ENCODE results near the gene BLVRA.
A peak's percentile ranks its signal among the peaks of the same experiment; 100 is the strongest.
"Not testable (repeated sequence)": the region's sequence is repeated elsewhere in the genome, so short reads cannot be mapped to it uniquely, and the experiment has no call there.

BLVRA gene, protein sequence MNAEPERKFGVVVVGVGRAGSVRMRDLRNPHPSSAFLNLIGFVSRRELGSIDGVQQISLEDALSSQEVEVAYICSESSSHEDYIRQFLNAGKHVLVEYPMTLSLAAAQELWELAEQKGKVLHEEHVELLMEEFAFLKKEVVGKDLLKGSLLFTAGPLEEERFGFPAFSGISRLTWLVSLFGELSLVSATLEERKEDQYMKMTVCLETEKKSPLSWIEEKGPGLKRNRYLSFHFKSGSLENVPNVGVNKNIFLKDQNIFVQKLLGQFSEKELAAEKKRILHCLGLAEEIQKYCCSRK

DNA sequence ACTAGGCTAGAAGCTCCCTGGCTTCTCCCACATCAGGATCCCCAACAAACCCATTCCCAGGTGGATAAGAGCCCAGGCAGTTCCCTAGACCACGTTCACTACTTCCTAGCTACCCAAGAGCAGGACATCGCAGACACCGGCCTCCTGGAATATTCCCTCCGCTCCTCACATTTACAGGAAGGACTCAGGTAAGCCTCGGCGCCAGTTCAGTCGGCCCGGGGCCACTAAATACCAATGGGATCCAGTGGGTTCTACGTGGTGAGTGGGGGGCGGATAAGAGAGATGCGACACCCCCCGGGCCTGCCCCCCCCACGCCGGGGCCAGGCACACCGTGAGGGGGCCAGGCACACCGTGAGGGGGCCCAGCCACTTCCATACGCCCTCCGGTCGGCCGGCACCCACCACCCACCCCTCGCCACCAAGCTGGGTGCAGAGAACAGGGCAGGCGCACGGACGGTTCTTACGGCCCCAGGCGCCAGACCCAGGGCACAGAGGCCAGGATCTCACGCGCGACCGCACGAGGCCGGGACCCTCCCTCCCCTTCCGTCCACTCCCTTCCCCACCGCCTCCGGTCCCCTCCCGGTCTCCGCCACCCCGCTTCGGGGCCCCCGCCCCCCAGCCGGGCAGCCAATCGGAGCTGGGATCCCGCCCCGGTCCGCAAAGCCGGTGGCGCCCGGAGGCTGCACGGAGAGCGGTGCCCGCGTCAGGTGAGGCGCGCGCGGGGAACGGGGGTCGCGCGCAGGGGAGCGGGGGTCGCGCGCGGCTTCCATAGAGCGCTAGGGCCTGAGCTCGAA is at the start of gene BLVRA:
Gene BLVRA (plus strand): TSS at position 652 of the 793 bp plus-strand sequence. CDS start 12,479 bp downstream, outside the sequence.
- DNase-seq: peak; percentile 10 to 33 (median 17)

DNA sequence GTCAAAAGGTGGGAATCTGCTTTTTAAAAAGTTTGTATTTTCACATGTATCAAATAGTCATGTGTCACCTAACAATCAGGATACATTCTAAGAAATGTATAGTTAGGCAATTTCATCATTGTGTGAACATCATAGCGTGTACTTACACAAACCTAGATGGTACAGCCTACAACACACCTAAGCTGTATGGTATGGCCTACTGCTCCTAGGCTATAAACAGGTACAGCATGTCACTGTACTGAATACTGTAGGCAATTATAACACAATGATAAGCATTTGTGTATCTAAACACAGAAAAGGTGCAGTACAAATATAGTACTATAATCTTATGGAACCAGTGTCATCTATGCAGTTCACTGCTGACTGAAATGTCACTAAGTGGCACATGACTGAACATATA is 47.0 kb upstream of the BLVRA start:
- no peak for DNase-seq

DNA sequence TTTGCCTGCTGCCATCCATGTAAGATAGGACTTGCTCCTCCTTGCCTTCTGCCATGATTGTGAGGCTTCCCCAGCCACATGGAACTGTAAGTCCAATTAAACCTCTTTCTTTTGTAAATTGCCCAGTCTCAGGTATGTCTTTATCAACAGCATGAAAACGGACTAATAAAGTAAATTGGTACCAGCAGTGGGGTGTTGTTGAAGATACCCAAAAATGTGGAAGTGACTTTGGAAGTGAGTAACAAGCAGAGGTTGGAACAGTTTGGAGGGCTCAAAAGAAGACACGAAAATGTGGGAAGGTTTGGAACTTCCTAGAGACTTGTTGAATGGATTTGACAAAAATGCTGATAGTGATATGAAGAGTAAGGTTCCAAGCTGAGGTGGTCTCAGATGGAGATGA is 42.5 kb upstream of the BLVRA start:
- DNase-seq: not testable (repeated sequence)

DNA sequence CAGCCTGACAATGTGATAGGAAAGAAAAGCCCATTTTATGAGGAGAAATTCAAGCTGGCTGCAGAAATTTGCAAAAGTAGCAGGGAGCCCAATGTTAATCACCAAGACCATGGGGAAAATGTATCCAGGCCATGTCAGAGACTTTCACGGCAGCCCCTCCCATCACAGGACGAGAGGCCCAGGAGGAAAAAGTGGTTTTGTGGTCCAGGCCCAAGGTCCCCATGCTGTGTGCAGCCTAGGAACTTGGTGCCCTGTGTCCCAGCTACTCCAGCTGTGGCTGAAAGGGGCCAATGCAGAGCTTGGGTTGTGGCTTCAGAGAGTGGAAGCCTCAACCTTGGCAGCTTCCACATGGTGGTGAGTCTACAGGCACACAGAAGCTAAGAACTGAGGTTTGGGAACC is 41.9 kb upstream of the BLVRA start:
- DNase-seq: no peak

DNA sequence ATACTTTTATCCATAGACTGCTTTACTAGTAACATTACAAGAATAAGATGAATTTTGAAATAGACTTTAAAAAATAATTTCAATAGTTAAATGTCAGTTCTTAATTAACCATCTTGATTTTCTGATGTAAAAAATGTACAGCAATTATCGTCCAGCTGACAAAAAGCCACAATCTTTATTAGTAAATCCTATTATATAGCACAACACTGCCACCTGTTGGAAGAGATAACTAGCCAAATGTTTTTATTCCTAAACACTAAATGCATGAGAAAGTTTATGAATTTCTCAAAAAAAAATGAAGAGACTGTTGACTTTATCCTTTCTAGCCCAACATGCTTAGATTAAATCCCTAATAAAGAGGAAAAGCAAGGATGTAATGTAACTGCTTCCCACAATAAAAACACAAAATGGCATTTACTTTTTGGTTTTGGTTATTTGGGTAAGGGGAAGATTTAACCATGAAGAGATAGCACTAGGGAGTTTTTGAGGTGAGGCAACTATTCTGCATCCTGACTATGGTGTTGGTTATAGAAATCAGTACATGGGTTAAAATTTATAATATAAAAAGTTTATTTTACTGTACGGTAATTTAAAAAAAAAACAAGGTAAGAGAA is 37.2 kb upstream of the BLVRA start:
- no peak for DNase-seq

DNA sequence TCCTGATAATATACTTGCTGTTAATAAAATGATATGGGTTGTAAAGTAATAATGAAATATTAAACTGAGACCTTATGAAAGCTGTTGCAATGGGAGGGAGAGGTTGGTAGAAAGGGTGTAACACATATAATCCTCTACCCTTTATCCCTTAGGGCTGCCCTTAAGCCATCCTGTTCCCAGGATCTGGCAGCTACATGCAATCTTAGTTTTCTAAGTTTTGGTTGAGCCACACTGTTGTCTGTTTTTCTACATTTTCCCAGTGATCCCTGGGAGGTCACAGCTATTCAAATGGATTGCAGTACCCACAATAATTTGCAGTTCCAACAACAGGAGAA is 35.5 kb upstream of the BLVRA start:
- DNase-seq: no peak

DNA sequence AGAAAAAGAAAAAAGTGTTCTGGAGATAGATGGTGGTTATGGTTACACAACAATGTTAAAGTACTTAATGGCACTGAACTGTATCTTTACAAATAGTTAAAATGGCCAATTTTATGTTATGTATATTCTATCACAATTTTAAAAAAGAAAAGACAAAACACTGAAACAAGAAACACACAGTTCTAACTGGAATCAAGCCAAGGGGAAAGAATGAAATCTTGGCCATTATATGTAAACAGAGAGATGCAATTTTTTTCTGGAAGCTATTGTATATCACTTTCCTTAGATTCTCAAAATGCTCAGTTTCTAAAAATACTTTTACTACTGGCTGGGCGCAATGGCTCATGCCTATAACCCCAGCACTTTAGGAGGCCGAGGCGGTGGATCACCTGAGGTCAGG is 33.2 kb upstream of the BLVRA start:
- no peak for DNase-seq

DNA sequence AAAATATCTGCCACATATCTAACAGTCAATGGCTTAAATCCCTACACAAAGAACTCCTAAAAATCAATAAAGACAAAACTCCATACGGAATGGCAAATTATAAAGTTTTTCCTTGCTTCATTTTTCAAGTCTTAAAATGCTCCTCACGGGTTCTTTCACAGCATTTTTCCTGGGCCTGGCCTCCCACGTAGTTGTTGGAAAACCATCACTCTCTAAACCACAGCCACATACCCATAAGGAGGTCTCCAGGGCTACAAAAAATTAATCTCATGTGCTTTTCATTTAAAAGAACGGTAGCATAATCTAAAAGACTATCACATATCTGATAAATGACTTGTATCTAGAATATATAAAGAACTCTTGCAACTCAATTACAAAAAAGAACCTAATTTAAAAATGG is 32.0 kb upstream of the BLVRA start:
- DNase-seq: no peak

DNA sequence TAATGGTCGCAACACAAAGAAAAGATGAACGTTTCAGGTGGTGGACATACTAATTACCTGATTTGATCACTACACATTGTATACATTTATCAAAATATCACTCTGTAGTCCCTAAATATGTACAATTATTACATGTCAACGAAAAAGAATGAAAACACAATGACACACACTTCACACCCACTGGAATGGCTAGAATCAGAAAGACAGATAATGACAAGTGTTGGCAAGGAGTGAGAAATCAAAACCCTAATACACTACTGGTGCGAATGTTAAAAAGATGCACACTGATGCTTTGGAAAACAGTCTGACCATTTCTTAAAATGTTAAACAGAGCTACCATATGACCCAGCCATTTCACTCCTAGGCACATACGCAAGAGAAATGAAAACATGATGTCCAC is 31.5 kb upstream of the BLVRA start:
- no peak for DNase-seq

DNA sequence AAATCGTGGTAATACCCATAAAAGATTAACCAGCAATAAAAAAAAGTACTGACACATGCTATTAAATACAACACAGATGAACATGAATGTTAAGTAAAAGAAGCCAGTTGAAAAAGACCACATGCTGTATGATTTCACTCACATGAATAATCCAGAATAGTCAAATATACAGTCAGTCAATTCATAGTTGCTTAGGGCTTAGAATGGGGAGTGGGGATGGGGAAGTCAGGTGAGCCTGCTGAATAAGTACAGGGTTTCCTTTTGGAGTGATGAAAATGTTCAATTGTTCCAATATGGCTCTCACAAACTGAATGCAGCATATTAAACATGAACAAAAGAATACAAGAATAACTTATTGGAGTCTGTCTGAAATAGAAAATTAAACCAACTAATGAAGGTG is 31.0 kb upstream of the BLVRA start:
- DNase-seq: no peak

DNA sequence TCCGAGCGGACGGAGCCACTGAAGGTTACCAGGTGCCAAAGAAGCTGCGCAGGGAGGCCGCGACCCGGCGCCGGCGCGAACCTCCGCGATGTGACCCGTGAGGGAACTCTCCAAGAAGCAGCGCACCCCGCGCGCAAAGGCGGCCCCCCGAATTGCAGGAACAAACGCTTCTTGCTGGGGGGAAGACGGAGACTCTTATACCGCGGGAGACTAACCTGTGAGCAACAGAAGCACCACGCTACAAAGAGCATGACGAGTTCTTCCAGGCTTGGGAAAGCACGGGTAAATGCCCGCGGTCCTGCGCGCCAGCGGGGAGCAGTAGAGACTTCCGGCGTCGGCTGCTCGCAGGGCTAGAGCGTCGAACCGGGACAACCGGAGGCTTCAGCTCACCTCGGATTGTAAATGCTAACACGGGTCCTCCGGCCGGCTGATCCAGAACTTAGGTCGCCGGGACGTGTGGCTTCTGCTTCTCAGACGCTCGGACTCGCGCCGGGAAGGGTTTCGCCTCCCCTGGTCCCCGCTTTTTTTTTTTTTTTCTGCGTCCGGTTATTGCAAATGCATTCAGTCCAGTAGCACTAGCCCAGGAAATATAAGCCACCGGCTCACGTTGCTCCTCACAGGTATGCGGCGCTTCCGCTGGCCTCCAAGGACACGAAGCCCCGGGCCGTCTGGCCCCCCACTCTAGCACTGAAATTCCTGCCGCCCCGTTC is 29.1 kb upstream of the BLVRA start, which contains the start of gene COA1:
Gene COA1 (minus strand): TSS at position 310 of the 710 bp plus-strand sequence. CDS start 80,909 bp downstream, outside the sequence.
- peak; percentile 57 to 68 (median 65) for DNase-seq

DNA sequence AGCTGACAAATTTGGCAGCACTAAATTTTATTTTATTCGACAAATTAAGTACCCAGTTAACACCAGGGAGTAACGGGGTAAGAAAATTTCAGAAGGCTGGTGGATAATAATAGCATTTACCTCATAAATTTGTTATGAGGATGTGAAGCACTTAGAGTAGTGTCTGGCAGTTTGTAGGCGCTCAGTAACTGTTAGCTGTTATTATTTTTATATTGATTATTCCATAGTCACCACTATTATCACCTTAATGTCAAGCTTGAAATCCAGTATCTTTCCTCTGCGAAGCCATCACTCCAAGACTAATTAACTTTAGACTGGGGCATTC is 28.6 kb upstream of the BLVRA start:
- DNase-seq: no peak

DNA sequence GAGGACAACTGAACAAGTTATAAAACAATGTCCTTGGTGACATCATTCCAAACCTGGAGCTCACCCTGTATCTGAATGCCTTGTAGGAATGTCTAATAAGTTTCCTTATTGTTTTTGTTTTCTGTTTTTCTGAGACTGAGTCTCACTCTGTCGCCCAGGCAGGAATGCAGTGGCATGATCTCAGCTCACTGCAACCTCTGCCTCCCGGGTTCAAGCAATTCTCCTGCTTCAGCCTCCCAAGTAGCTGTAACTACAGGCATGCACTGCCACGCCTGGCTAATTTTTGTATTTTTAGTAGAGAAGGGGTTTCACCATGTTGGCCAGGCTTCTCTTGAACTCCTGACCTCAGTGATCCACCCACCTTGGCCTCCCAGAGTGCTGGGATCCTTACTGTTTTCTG is 27.0 kb upstream of the BLVRA start:
- DNase-seq: not testable (repeated sequence)

DNA sequence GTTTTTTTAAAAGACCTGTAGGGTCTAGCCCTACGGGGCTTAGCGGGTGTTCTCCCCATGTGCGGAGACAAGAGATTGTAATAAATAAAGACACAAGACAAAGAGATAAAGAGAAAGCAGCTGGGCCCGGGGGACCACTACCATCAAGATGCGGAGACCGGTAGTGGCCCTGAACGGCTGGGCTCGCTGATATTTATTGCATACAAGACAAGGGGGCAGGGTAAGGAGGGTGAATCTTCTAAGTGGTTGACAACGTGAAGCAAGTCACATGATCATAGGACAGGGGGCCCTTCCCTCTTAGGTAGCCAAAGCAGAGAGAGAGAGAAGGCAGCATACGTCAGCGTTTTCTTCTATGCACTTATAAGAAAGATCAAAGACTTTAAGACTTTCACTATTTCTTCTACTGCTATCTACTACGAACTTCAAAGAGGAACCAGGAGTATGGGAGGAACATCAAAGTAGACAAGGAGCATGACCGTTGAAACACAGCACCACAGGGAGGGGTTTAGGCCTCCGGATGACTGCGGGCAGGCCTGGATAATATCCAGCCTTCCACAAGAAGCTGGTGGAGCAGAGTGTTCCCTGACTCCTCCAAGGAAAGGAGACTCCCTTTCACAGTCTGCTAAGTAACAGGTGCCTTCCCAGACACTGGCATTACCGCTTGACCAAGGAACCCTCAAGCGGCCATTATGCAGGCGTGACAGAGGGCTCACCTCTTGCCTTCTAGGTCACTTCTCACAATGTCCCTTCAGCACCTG is 23.7 kb upstream of the BLVRA start:
- DNase-seq: not testable (repeated sequence)

DNA sequence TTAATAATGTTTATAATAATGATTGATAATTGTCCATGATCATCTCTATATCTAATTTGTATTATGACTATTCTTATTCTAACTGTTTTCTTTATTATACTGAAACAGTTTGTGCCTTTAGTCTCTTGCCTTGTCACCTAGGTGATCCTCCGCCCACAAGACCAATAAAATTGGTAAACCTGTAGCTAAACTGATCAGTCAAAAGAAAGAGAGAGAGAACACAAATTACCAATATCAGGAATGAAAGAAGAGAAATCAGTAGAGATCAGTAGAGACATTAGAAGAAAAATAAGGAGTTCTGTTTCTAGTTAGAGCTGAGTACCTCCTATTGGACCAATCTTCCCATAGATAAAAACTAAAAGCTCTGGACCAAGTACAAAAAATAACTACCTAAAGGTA is 23.1 kb upstream of the BLVRA start:
- DNase-seq: no peak

DNA sequence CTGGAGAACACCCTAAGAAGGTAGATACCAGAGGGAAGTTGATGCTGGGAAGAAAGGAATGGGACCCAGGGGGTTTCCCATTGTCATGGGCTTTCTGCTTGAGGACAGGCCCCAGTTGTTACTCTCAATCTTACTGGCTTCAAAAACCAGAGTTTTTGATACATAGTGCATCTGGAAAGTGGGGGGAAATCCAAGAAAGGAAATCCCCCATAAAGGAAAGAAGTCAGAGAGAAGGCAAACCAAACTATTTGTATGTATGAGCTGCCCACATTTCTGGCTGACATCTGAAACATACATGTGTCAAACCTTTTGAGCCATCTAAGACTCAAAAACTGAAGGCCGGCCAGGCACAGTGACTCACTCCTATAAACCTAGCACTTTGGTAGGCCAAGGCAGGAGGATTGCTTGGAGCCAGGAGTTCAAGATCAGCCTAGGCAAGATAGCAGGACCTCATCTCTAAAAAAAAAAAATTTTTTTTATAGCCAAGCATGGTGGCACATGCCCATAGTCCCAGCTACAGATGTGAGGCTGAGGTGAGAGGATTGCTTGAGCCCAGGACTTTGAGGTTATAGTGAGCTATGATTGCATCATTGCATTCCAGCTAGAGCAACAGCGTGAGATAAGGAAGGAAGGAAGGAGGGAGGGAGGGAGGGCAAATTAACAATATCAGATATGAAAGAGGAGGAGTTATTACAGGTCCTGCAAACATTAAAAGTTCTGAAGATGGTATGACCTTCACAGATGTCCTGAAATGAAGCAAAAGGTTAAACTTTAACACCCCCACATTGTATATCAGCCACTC is 22.5 kb upstream of the BLVRA start:
- DNase-seq: no peak

DNA sequence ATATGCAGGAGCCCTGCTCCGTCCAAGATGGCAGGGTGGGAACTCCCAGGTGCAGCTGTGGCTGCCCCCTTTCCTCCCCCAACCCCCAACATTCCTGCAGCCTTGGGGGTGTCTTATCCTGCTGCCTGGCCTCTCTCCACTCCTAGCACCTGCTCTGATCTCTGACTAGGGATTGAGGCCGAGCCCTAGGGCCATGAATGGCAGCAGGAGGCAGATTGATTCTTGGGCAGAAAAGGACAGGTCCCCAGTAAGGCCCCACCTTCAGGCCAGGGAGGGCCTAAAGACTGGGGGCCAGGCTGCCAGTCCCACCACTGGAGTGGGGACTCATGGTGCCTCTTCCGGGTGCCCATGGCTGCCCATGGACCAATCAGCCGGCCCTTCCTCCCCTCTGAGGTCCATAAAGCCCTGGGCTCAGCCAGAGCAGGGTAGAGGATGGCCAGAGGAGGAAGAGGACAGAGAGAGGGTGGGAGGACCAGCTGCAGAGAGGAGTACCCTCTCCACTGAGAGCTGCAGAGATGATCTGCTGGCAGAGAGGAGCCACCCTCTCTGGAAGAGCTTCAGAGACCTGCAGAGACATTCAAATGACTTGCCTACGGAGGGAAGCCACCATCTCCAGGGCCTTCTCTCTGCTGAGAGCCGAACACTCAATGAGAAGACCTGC is 20.9 kb upstream of the BLVRA start:
- no peak for DNase-seq

DNA sequence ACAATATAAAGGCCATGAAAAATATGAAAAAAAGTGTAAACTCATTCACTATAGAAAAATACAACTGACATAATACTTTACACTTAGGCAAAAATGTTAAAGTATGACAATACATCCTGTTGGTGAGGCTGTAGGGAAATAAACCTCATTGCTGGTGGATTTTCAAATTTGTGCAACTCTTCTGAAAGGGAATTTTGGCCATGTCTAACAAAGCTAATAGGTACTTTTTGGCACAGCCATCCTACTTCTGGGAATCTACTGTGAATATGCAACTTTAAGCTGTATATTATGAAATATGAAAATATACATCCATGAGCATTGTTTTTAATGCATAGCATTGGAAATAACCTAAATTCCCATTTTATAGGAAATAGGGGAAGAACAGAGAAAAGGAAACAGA is 15.8 kb upstream of the BLVRA start:
- no peak for DNase-seq

DNA sequence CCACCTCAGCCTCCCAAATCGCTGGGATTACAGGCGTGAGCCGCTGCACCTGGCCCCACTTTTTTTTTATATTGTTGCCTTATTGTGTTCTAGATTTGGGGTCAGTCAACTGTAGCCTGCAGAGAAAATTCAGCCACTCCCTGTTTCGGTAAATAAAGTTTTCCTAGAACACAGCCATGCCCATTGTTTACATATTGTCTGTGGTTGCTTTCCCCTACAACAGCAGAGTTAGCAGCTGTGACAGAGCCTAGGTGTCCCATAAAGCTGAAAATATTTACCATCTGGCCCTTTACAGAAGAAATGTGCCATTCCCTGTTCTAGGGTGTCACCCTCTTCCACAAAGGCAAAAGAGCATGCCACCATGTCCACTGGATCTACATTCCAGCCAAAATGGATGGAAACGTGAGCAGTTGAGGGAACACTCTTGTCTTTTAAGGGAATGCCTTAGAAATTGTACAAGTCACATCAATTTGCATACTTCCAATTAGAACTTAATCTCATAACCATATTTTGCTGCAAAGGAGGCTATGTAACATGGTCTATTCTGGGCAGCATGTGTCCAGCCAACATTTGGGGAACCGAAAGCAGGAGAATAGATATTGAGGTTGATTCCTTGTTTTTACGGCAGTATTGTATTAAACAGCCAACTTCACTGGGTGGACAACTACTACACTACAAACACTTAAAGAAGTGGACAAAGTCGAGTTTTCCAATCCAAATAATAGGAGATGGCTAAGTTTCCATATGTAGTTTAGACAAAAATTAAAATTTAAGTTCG is 11.0 kb upstream of the BLVRA start:
- no peak for DNase-seq

DNA sequence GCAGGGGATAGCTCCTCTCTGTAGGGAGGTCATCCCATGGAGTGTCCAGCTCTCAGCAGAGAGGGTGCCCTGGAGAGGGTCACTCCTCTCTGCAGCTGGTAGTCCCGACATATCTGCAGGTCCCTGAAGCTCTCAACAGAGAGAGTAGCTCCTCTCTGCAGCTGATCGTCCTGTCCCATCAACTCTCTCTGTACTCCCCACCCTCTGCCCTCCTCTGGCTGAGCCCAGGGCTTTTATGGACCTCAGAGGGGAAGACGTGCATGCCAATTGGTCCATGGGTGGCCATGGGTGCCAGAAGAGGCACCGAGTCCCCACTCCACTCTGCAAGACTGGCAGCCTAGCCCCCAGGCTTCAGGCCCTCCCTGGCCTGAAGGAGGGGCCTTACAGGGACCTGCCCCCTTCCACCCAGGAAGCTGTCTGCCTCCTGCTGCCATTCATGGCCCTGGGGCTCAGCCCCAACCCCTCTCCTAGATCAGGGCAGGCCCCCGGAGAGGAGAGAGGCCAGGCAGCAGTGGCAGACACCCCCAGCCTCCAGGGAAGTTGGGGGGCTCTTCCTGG is 9.0 kb upstream of the BLVRA start:
- no peak for DNase-seq
